CD4-positive, alpha-beta T cell treated with Interleukin-21 for 1 hour (primary cell): Measurements from ENCODE around the gene NR2F1.
A peak's percentile ranks its signal among the peaks of the same experiment; 100 is the strongest.

ENCODE experiments used
- DNase-seq: peaks from one replicate; pipeline ENCODE4 v3.0.0-alpha.2; 2020

Gene NR2F1

DNA sequence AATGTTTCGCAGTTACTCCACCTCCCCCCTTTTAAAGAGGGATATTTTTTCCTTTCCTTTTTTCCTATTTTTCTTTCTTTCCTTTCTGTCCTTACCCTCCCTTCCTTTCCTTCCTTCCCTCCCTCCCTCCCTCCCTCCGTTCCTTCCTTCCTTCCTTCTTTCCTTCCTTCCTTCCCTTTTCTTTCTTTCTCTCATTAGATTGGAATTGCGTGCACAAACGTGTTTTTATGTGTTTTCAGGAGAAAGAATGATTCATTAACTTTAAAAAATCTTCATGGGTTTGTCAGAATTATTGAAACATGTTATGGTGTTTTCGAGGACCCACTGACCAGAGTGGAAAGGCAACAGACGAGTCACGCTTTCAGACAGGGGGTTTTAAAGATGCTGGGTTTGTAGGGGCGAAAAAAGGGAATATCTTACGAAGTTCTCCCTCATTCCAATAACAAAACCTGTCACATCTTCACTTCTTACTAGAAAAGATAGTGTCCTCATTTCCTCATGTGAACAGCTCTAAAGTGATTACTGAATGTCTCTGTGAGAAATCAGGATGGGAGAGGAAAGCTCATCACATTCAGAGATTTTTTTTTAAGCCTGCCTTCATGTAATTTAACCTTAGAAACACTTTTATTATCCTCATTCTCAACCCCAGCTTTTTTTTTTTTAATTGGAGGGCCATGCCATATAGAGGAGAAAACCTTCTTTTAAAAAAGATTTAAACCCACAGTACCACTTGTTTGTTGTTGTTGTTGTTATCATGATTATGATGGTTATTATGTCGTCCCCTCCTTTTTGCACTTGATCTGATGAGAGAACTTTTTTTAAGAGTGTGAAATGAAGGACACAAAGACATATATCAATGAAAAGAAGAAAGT lies 21.9 kb downstream of the NR2F1 start:
- no peak for DNase-seq

DNA sequence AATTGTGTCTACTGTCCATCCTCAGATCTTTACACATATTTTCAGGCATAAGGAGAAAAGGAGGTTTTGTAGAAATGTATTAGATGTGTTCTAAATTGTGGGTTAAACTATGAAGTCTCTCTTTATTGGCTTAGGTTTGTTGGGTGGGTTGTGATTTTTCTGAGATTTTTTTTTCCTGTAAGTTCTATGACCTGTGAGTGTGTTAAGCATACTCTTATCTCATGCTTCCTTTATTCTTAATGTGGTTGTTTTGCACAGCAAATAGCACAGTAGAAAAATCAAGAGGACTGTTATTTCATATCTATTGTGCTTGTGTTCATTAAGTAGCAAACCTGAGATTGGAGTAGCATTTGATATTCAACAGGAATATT lies 23.3 kb downstream of the NR2F1 start:
- DNase-seq: no peak

DNA sequence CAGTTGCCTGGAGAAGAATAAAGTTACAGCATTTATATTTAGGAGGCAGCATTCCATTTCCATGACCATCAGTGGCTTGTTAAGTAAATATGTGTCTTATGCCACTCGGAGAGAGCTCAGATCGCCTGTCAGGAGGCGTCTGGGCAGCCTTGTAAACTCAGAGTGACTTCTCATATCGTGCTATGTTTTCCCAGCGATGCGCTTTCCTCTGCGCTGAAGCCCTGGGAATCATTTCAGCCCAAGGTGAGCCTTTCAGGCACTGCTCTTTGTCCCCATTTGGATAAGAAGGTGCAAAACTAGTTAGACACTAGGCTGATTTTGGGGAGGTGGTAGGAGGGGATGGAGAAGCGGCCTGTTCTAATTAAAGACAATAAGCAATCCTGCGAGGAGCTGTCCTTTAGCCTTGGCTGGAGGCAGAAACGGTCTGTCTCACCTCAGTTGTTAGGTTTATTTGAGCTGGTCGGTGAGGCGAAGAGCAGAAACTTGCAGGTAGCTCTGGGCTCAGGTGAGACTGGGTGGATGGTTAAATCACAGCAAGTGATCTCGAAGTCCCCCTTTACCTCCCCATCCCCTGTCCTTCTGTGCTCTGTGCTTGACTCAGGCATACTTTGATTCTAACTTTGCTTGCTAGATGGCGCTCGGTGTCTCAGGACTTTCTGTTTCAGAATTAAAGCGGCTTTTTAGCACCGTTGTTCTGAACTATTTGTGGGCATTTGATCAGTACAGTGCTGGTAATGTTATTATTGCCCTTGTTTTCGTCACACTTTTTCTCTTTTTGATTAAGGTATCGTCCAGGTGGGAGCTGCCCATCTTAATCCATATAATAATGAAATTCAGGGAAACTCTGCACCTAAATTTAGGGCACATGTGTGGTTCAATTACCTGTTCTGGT lies 24.6 kb downstream of the NR2F1 start:
- peak; percentile 56 for DNase-seq

DNA sequence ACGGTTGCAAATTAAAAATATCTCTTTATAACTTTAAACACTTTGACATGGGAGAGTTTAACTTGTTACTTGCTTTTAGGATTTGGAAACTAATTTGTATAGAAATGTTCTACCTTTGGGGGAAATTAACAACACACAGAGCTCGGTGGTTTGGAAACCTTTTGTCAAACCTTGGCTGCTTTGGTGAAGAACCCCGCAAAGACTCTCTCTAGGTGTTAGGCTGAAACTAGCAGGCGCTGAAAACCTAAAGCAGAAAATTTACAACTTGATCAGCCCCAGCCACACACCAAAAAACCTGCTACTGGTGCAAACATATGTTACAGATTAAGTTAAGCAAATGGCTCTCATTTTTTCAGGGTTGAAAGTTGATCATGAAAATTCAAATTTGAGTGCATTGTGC lies 25.8 kb downstream of the NR2F1 start:
- DNase-seq: no peak

DNA sequence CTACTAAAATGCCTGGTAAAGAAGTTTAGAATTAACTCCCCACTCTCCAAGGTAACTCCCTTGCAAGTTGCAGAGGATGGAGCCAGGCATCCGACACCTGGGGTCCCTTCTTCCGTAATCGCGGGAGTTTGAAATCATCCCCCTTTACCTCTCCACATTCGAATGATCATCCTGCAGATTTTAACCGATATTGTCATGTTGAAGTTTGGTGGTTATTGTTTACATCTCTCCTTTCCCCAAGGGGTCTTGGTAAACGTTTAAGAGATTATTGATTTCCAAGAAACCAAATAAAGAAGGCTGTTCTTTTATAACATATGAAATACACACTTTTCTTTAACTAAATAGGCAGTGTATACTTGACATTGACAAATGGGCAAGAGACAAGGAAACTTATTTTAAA lies 26.7 kb downstream of the NR2F1 start:
- no peak for DNase-seq

DNA sequence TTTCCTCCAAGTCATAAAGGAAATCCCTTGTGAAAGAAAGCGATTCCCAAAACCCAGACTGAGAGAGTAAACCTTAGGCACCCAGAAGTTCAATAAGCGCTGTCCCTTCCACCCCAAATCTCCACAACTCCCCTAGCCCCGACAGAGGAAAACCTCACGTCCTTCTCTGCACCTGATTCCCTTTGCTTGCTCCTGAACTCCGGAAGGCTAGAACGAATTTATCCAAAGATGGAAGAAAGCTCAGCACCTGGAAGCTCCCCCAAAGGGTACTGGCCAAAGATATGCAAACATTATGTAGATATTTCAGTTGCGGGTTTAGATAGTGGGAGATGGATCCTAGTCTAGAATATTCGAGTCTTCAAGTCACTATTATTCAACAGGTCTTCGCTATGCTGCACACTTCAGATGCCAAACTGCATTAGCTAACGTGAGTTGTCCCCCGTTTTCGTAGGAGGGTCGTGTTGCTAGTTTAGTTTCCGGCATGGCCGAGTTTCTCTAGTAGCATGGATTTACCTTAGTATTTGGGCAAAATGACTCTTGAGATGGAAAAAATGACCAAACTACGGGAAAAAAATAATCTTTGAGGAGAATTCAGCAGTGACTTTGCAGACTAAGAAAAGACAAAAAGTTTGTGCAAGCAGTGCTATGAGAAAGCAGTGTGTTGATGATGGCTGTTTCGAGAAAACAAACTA lies 27.7 kb downstream of the NR2F1 start:
- DNase-seq: no peak

DNA sequence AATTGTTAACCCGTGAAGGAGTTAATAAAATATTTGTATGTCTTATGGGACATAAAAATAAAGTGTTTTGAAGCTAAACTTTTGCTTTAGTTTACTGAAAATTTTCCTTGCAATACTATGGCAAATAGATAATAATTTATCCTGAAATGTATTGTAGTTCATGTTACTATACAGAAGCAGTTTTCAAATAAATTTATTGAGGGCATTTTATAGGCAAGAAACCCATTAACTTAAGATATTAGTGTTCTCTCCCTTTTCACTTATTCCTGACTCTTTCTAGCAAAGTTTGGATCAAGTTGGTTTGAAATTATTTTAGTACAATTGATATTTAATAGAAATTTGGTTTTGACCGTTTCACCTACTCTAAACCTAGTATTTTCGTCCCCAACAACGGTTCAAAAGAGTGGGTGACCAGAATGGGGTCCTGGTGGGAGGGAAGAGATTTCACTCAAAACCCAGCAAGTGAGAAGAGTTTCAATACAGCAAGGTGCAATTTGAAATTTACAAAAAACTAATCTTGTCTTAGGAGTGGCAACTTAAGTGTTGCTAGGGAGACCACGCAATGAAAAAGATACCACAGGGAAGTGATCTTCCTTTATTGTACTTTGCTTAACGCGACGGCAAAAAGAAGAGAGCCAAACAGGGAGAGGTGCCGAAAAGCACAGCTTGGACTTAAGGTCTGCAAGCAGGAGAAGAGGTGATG lies 28.4 kb downstream of the NR2F1 start:
- DNase-seq: no peak

DNA sequence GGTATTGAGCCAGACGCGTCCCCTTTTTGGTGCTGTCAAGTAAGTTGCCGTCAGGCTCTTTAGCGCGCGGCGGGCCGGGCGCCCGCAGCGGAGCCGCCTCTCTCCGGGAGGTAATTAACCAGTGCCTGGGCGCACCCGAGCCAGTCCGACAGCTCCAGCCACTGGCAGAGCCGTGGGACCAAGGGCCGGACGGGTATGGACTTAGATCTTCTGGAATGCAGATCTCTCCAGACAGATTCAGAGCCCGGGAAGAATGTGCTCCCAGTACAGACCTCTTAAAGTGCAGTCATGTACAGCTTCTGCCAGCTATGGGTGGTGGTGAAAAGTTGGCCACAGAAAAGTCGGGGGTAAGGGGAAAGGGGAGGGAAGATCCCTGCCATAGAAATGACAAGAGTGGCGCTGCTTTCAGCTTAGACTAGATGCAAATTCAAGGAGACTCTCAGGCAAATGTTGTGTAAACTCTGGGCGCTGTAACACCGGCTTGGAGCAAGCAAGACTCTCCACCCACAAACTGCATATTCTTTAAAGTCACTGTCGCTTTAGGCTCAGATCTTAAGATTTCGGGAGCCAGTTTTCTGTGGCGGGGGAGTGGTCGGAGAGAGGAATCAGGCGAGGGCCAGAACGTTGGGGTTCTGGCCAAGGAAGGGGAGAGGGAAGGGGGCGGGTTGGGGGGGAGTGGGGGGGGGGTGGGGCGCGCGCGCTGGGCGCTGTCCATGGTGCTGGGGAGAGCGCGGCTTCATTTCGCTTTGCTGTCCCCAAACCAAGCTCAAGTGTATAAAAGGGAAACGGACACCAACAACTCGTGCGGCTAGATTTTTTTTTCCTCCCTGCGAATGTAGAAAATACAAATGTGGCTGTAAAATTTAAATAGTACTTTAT lies 29.2 kb downstream of the NR2F1 start:
- peak; percentile 15 for DNase-seq

DNA sequence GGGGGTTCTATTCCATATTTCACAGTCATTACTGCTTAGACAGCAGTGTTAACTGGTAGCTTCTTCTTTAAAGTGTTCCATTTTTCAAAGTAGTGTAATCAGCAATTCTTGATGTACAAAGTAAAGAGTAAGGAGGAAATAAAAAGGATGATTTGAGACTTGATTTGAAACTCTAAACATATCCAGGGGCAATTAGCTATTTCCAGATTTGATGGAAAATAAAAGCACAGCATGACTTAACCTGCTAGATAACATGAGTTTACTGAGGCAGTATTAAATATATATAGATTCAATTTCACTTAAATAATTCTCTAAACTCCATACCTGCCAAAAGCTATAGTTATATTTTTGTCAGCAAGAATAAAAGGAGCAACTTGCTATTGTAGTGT lies 29.8 kb downstream of the NR2F1 start:
- no peak for DNase-seq

DNA sequence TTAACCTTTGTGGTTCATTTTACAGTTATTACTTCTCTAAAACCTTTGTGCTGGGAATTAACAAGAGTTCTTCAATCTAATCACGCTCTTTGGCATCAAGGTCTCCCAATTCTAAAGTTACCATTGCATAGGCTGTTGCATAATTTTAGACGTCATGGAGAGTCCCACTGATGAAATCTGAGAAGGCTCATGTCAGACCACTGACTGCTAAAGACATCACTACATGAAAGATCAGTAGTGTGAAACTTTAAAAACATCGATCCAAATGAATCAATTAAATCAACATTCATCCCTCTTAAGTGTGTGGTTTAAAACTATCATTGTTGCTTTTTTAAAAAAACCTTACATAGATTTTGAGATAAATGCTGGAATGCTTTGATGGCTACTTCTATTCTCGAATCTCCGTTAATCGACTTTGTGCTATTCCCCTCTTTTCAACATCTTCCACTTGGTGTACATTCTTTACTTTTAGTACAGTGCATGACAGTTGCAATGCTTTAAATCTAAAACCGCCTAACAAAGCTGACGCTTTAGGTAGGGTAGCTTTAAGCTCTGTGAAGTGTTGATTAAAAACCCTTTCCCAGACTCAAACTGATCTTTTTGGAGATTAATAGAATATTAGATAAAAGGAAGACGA lies 33.6 kb downstream of the NR2F1 start:
- DNase-seq: no peak

DNA sequence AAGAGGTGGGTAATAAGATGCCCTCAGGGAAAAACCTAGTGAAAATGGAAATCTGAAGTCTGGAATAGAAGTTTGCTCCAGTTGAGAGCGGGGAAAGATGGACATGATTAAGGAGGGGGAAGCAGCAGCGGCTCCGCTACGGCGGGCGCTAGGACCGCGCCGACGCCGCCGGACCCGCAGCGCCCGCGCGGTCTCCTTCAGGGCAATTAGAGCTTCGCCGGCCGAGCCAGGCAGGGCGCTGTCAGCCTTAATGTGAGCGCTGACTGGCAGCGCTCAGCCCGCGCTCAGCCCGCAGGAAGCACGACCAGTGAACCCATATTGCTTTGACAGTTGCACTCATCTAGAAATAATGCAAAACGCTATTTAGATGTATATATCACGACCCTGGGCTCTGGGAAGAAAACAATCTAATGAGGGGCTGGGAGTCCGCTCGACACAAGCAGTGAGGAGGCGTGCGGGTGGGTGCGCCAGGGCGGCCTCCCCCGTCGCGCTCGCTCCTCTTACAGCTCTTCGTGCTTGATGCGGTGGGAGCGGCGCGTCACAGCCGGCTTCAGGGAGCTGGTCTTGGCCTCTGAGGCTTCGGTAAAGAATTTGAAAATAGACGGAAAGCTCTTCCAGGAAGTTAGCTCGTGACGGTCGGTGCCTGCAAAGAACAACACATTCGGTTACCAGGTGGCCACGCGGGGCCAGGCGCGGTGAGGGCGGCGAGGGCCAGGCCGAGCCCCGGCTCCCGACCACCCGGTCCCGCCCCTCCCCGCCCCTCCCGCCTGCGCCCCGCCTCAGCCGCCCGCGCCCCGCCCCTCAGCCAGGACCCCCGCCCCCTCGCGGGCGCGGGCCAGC lies 37.7 kb downstream of the NR2F1 start:
- peak; percentile 59 for DNase-seq

DNA sequence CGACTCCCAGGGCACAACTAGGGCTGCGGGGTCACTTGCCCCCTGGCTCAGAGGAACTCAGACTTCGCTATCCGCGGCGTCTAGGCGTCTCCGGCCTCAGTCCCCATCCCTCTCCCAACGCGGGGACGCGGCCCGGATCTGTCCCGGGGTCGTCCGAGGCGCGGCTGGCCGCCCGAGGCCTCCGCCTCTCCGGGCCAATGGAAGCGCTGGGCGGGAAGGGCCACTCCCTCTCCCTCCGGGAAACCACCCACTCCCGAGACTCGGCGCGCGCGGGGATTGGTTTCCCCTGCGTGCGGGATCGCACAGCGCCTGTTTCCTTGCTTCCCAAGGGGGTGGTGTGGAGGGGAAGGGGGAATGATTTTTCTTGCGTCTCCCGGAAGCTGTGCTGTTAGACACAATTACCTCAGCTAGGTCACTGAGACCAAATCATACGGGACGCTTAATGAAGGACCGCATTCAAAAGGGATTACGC lies 38.3 kb downstream of the NR2F1 start:
- no peak for DNase-seq

DNA sequence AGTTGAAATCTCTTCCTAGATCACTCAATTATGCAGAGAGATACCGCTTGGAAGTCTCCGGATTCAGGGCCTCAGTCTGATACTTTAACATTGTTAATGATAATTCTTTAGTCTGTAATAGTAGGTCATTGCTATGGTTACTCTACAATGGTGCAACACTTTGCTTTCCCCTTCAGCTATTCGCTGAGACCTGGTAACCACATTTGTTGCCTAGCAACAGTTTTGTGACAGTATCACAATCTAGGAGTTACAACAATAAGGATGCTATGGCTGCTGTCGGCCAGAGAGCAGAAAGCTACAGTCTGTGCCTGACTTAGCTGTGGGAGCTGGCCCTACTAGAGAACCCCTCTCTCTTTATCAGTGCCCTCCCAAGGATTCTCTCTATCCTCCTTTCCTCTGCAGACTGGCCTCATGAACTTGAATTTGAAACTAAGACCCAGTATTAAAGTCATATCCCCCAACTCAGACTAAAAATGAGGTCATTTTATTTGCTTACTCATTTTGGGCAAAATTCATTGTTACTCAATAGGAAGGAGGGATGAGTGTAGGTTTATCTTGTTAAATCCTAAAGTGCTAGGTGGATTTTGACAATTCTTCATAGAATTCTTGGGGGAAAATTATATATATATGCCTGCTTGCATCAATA lies 39.3 kb downstream of the NR2F1 start:
- DNase-seq: peak; percentile 83

DNA sequence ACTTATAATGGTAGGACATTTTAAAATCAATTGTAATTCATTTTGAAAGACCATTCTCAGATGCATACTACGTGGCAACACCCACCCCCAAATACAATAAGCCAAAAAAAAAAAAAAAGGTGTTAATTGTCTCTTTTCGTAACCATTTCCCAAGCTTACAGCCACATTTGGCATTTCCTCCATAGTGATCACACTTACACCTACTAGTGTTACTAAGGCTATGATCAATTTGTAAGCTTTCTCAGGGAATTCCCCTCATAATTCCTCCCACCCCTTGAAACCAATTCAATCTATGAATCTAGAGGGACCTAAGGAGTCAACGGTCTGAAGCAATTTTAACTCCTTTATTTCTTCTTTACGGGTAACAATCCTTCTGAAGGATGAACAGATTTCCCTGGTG lies 40.1 kb downstream of the NR2F1 start:
- DNase-seq: peak; percentile 28

DNA sequence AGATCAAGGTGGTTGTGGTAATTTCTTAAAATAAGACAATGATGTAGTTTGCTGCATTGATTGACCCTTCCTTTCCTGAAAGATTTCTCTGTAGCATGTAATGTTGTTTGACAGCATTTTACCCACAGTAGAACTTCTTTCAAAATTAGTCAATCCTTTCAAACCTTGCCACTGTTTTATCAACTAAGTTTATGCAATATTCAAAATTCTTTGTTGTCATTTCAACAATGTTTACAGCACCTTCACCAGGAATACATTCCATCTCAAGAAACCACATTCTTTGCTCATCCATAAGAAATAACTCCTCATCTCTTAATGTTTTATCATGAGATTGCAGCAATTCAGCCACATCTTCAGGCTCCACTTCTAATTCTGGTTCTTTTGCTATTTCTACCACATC lies 43.8 kb downstream of the NR2F1 start:
- DNase-seq: no peak

DNA sequence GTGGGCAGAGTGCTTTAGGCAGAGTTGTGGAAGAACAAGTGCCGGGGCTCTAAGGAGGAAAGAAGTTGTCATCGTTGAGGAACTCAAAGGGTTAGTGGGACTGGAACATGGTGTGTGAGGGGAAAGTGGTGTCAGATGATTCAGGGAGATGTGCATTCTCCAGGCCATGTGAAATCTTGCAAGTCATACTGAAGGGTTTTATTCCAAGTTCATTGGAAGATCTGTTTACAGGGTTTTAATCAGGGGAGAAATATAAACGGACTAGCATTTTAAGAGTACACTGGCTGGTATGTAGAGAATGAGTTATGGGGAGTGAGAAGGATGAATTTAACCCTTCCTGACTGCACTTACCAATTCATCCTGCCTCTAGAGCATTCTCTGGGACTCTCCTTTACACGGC lies 49.3 kb downstream of the NR2F1 start:
- DNase-seq: no peak

DNA sequence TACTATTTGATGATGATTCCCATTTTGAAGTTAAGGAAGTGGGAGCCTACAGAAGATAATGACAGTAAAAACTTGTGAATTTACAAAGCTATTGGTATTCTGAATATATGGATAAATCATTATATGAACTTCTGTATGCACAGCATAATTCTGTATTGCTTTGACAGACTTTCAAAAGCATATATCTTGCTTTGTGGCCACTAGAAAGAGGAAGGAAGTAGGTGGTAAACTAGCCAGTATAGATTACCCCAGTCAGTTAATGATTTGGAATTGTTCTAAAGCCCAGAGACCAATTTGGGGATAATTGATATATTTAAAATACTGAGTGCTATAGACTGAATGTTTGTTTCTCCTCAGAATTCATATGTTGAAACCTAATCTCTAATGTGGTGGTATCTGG lies 53.0 kb downstream of the NR2F1 start:
- no peak for DNase-seq

DNA sequence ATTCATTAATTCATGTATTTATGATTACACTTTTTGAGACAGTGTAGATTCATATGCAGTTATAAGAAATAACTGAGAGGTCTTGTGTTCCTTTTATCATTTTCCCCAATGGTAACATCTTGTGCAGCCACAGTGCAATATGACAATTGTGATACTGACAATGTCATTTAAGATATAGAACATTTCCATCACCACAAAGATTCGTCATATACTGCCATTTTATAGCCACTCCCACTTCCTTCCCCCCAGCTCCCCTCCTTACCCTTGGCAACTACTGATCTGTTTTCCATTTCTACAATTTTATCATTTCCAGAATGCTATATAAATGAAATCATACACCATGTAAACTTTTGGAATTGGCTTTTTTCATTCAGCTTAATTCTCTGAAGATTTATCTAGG lies 53.8 kb downstream of the NR2F1 start:
- no peak for DNase-seq

DNA sequence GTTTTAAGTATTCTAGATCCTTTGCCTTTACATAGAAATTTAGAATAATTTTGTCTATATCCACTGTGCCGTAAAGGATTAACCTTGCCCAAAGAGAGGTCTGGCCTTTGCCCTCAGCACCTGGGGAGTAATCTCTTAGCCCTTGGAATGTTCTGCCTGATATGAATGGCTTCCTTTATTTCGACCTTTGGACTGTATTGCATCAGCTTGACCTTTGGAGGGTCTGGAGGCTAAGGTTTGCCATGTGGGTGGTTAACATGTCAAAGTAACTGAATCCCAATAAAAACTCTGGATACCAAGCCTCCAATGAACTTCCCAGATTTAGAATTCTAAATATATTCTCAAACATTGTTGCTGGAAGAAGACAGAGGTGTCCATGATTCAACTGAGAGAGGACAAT lies 54.7 kb downstream of the NR2F1 start:
- no peak for DNase-seq

DNA sequence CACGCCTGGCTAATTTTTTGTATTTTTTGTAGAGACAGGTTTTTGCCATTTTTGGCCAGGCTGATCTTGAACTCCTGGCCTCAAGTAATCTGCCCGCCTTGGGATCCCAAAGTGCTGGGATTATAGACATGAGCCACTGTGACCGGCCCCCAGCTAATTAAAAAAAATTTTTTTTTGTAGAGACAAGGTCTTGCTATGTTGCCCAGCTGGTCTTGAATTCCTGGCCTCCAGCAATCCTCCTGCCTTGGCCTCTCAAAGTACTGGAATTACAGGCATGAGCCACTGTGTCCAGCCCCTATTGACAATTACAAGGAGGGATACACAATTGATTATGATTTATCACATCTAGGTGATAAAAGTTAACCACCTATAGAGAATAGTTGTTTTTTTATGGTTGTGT lies 59.5 kb downstream of the NR2F1 start:
- DNase-seq: no peak
